ENCODE data around the gene CKS2.

The CKS2 gene

DNA sequence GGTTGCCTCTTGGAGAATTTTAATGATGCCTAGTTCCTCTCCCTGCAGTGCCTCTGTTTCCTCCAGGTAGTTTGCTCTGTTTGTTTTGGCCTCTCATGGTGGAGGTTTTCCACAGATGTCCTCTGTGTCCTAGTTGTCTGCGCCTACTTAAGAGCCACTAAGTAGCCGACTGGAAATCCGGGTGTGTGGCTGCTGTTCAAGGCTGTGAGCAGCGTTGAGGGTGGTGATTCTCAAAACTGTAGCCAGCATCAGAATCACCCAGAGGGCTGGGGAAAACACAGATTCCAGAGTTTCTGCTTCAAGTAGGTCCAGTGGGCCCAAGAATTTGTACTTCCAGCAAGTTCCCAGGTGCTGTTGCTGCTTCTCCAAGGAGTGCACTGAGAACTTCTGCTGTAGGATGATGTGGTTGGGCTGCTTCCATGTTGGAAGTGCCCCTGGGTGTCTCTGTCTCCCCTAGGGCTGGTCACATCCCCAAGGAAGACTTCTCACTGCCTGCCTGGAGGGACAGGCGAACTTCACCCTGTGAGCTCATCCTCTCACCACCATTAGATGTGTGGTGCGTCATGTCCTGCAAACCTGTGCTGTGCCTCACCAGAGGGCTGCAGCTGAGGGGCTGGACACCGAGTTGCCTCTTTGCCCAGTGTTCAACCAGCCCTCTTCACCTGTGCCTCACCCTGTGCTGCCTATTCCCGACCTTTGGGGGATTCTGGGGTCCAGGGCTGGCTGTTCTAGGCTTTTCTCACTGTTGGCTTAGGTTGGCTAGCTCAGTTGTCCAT lies 42.1 kb downstream of the CKS2 start:
- TF ChIP-seq, protein P1, sequence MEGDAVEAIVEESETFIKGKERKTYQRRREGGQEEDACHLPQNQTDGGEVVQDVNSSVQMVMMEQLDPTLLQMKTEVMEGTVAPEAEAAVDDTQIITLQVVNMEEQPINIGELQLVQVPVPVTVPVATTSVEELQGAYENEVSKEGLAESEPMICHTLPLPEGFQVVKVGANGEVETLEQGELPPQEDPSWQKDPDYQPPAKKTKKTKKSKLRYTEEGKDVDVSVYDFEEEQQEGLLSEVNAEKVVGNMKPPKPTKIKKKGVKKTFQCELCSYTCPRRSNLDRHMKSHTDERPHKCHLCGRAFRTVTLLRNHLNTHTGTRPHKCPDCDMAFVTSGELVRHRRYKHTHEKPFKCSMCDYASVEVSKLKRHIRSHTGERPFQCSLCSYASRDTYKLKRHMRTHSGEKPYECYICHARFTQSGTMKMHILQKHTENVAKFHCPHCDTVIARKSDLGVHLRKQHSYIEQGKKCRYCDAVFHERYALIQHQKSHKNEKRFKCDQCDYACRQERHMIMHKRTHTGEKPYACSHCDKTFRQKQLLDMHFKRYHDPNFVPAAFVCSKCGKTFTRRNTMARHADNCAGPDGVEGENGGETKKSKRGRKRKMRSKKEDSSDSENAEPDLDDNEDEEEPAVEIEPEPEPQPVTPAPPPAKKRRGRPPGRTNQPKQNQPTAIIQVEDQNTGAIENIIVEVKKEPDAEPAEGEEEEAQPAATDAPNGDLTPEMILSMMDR (IDR thresholded peaks at IDR 0.05; ENCODE audit: low read depth, low read length) = no peak
- Histone ChIP-seq H3K9me3 (ENCODE audit: severe bottlenecking) (no peaks in the 10 kb centered on the region), H3K36me3 (peaks cover 80% of the 10 kb centered on the region), H3K27ac (no peak overlapping the region), H3K27me3 (ENCODE audit: insufficient read depth, low read depth, severe bottlenecking) (no peaks in the 10 kb centered on the region), H3K4me3 (ENCODE audit: low read depth, low read length) (no peak overlapping the region)
- no peak for DNase-seq

DNA sequence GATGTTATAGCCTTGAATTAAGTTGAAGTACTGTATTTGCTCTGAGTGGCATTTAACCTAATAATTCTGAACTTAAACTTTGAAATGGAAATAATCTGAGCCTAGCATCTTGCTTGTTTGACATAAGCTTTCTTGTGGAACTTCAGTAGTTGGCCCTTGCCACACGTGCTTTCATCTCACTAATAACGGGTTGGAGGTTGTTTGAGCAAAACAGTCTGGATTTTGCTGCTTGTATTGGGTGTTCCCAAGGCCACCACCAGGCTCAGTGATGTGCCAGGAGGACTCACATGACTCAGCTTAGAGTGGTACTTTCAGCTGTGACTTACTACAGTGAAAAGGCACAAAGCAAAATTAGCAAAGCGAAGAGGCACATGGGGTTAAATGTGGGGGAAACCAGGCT lies 43.0 kb downstream of the CKS2 start:
- Histone ChIP-seq H3K9me3 (ENCODE audit: severe bottlenecking) (no peaks in the 10 kb centered on the region), H3K27ac (no peak overlapping the region), H3K27me3 (ENCODE audit: insufficient read depth, low read depth, severe bottlenecking) (no peaks in the 10 kb centered on the region), H3K4me3 (ENCODE audit: low read depth, low read length) (no peak overlapping the region), H3K36me3 (peaks cover 78% of the 10 kb centered on the region)
- no peak for DNase-seq
- TF ChIP-seq, protein P1 (IDR thresholded peaks at IDR 0.05; ENCODE audit: low read depth, low read length) = no peak

DNA sequence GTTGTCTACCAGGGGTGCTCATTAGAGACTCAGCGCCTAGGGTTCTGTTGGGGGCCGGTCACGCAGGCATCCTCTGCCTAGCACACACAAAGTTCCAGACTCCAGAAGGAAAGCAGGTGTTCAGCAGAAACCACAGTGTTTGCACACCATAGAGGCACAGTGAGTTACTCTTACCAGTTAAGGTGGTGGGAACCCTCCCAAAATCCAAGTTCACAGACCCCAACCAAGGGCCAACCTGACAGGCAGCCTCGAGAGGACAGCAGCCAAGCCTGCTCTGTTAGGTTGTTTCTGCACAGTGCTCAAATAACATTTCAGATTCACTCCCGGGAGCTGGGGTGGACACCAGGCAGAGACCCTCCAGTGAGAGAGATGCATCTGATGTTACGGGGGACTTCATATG lies 43.5 kb downstream of the CKS2 start:
- no peaks in the 10 kb centered on the region for H3K27me3 ChIP-seq (ENCODE audit: insufficient read depth, low read depth, severe bottlenecking)
- H3K27ac ChIP-seq = no peak overlapping the region
- TF ChIP-seq, protein P1 (IDR thresholded peaks at IDR 0.05; ENCODE audit: low read depth, low read length) = no peak
- DNase-seq = no peak
- H3K9me3 ChIP-seq (ENCODE audit: severe bottlenecking) = no peaks in the 10 kb centered on the region
- H3K36me3 ChIP-seq = peaks cover 77% of the 10 kb centered on the region
- no peak overlapping the region for H3K4me3 ChIP-seq (ENCODE audit: low read depth, low read length)

DNA sequence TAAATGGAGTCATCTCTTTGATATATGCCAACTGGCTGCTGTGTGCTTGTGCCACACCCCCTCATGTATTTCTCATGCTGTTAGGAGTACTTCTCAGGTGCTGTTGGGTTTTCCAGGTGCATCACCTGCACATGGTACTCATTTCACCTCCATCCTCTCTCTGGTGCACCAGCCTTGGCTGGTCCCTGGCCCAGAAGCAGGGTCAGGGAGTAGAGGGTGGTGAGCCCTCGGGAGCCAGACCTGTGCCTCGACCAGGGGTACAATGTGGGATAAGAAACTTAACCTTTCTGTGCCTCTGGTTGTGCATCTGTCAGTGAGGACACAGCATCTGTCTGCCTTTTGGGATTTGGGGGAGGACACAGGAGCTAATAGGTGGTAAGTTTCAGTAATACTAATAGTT lies 45.8 kb downstream of the CKS2 start:
- no peak overlapping the region for H3K27ac ChIP-seq
- no peaks in the 10 kb centered on the region for H3K27me3 ChIP-seq (ENCODE audit: insufficient read depth, low read depth, severe bottlenecking)
- H3K4me3 ChIP-seq (ENCODE audit: low read depth, low read length) = no peak overlapping the region
- DNase-seq = no peak
- no peaks in the 10 kb centered on the region for H3K9me3 ChIP-seq (ENCODE audit: severe bottlenecking)
- H3K36me3 ChIP-seq = peaks cover 69% of the 10 kb centered on the region
- TF ChIP-seq, protein P1 (IDR thresholded peaks at IDR 0.05; ENCODE audit: low read depth, low read length) = no peak

DNA sequence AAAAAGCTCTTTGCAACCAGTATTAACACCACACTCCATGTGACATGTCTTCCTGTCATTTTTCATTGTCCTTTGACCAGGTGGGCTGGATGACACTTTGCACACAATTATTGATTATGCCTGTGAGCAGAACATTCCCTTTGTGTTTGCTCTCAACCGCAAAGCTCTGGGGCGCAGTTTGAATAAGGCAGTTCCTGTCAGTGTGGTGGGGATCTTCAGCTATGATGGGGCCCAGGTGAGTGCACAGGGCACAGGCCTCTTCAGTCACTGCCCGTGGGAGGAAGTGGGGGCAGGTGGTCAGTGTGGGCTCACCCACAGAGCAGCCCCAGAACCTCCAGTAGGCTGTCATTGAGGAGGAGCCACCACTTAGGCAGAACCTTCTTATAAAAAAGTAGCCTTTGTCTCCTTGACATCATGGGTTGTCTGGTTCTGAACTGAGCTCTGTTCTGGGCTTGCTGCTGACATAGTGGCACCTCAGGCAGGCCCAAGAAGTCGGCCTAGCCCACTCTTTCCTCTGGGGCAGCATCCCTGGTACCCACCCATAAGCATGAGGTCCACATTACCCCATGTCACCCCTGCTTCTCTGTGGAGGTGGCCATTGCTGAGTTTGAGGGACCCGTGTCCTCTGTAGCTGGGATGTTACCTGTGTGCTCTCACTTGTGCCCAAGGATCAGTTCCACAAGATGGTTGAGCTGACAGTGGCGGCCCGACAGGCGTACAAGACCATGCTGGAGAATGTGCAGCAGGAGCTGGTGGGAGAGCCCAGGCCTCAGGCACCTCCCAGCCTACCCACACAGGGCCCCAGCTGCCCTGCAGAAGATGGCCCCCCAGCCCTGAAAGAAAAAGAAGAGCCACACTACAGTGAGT lies 46.6 kb downstream of the CKS2 start:
- DNase-seq = no peak
- TF ChIP-seq, protein P1 (IDR thresholded peaks at IDR 0.05; ENCODE audit: low read depth, low read length) = no peak
- Histone ChIP-seq H3K9me3 (ENCODE audit: severe bottlenecking) (no peaks in the 10 kb centered on the region), H3K27me3 (ENCODE audit: insufficient read depth, low read depth, severe bottlenecking) (no peaks in the 10 kb centered on the region), H3K27ac (no peak overlapping the region), H3K4me3 (ENCODE audit: low read depth, low read length) (no peak overlapping the region), H3K36me3 (peaks cover 67% of the 10 kb centered on the region)

Measured in WERI-Rb-1 (cell line).